Endothelial cell of umbilical vein (primary cell): ENCODE data around the gene SLC4A2. TPM values are rescaled to one million over a fixed set of nuclear protein-coding genes. Genes with fewer than 3 reads are reported as not detected.

Experiments
- BruUV-seq: library from RNA; stranded (reverse); fragments of 400-500 nt; replicated peaks from 2 replicates; lab custom pipeline; 2021; lab: Mats Ljungman, UMichigan
- CTCF ChIA-PET: fragments of 300-600, 350-600 bp; sonication (Branson Sonifier 250); formaldehyde crosslinking; loops from one replicate; lab custom pipeline; 2021; ENCODE audit warnings: antibody characterized with exemption, inconsistent platforms; lab: Charles Lee
- POLR2A ChIA-PET: fragments of 300-600, 350-600 bp; sonication (Branson Sonifier 250); formaldehyde crosslinking; loops from one replicate; lab custom pipeline; 2021; ENCODE audit warnings: antibody characterized with exemption, inconsistent platforms; lab: Charles Lee
- DNase-seq: peaks from one replicate; pipeline ENCODE4 v3.0.0-alpha.2; 2011; ENCODE audit warnings: low read depth, low spot score
- FAIRE-seq: peaks from 2 replicates; lab custom pipeline; 2011; peaks lifted over from hg19 to GRCh38; lab: Jason Lieb, UNC
- H2AFZ ChIP-seq: 2 replicates; pipeline ENCODE4 v1.6.0; 2012; ENCODE audit warnings: low read depth, low read length, control low read depth, inconsistent platforms
- H3K27ac ChIP-seq: 2 replicates; pipeline ENCODE4 v1.5.1; 2011; ENCODE audit warnings: low read depth, mild to moderate bottlenecking, control low read depth, low read length, moderate library complexity; ENCODE audit not compliant: insufficient read depth
- H3K27me3 ChIP-seq, 2 experiments: 2 replicates each; pipeline versions ENCODE4 v1.6.0 to v1.6.1; 2011; ENCODE audit warnings: low read length in 2 of 2, mixed read lengths in 1 of 2; ENCODE audit not compliant: control insufficient read depth in 2 of 2, insufficient read depth in 2 of 2
- H3K36me3 ChIP-seq, 2 experiments: 2 replicates in 1 of 2; 3 replicates in 1 of 2; pipeline ENCODE4 v1.5.1; 2011; ENCODE audit warnings: low read length in 2 of 2, mild to moderate bottlenecking in 1 of 2, moderate library complexity in 1 of 2; ENCODE audit not compliant: control insufficient read depth in 2 of 2, insufficient read depth in 2 of 2; ENCODE audit errors: extremely low read depth in 1 of 2
- H3K4me1 ChIP-seq: 3 replicates; pipeline ENCODE4 v1.5.1; 2011; ENCODE audit warnings: mild to moderate bottlenecking, low read length; ENCODE audit not compliant: control insufficient read depth, insufficient read depth; ENCODE audit errors: extremely low read depth
- H3K4me2 ChIP-seq: 2 replicates; pipeline ENCODE4 v1.6.1; 2011; ENCODE audit warnings: low read length, control low read depth, mixed read lengths; ENCODE audit not compliant: insufficient read depth
- H3K4me3 ChIP-seq, 3 experiments: fragments of 200-600 bp in 1 of 3; sonication (generic), shearing (Covaris generic) in 1 of 3; replicated peaks in 1 of 3; 2 replicates each; pipeline ENCODE4 v1.5.1; 2011 to 2016; ENCODE audit warnings: control low read depth in 3 of 3, low read length in 3 of 3, mild to moderate bottlenecking in 2 of 3, inconsistent platforms in 1 of 3, low read depth in 1 of 3, moderate library complexity in 1 of 3; ENCODE audit not compliant: insufficient read depth in 1 of 3
- H3K79me2 ChIP-seq: 2 replicates; pipeline ENCODE4 v1.6.0; 2012; ENCODE audit warnings: low read length, inconsistent platforms; ENCODE audit not compliant: control insufficient read depth, insufficient read depth
- H3K9ac ChIP-seq: replicated peaks from 2 replicates; pipeline ENCODE3; 2011; ENCODE audit warnings: low read length, control low read depth; ENCODE audit not compliant: insufficient read depth; ENCODE audit errors: extremely low read depth
- H3K9me1 ChIP-seq: replicated peaks from 3 replicates; pipeline ENCODE4 v1.6.0; 2011; ENCODE audit warnings: mild to moderate bottlenecking, low read length; ENCODE audit not compliant: control insufficient read depth, insufficient read depth; ENCODE audit errors: extremely low read depth
- H3K9me3 ChIP-seq: replicated peaks from 2 replicates; pipeline ENCODE4 v1.5.1; 2012; ENCODE audit warnings: low read length, inconsistent platforms; ENCODE audit not compliant: control insufficient read depth, insufficient read depth
- H4K20me1 ChIP-seq: replicated peaks from 2 replicates; pipeline ENCODE3; 2011; ENCODE audit warnings: mild to moderate bottlenecking, low read length; ENCODE audit not compliant: control insufficient read depth, insufficient read depth; ENCODE audit errors: extremely low read depth
- EZH2 ChIP-seq: IDR thresholded peaks from 2 replicates; pipeline ENCODE4 v1.6.1; 2012; ENCODE audit warnings: borderline replicate concordance, low read depth, mild to moderate bottlenecking, moderate library complexity, low read length, inconsistent platforms; ENCODE audit not compliant: severe bottlenecking
- FOS ChIP-seq: IDR thresholded peaks from 2 replicates; pipeline ENCODE4 v1.6.1; 2011; ENCODE audit warnings: mild to moderate bottlenecking, low read length, moderate library complexity, borderline replicate concordance; ENCODE audit not compliant: insufficient read depth
- GATA2 ChIP-seq: IDR thresholded peaks from 2 replicates; pipeline ENCODE4 v1.7.0; 2011; ENCODE audit warnings: low read depth, mild to moderate bottlenecking, moderate library complexity, mixed read lengths, low read length; ENCODE audit not compliant: insufficient read length, insufficient read depth
- JUN ChIP-seq: IDR thresholded peaks from 2 replicates; pipeline ENCODE4 v1.6.1; 2011; ENCODE audit warnings: borderline replicate concordance, low read depth; ENCODE audit not compliant: insufficient read length, insufficient read depth
- MYC ChIP-seq: IDR thresholded peaks from one replicate; pipeline ENCODE4 v1.6.1; 2011; ENCODE audit warnings: mild to moderate bottlenecking, low read depth, low read length
- POLR2A ChIP-seq: IDR thresholded peaks from 2 replicates; pipeline ENCODE4 v1.6.1; 2012; ENCODE audit warnings: low read depth, mild to moderate bottlenecking, control low read depth, low read length
- POLR2AphosphoS5 ChIP-seq: IDR thresholded peaks from 2 replicates; pipeline ENCODE4 v1.6.1; 2012; ENCODE audit warnings: low read depth, mild to moderate bottlenecking, control low read depth, low read length, moderate library complexity; ENCODE audit not compliant: insufficient read depth
- dilution Hi-C: fragments of 300-500 bp; cut with MboI; formaldehyde crosslinking; loops from one replicate; pipeline ENCODE4 v1.15.0; 2019; ENCODE audit warnings: low sequenced_read_pairs; ENCODE audit not compliant: extremely low pct_ligation_motif_present
- intact Hi-C: fragments of 100-400 bp; cut with micrococcal nuclease; formaldehyde crosslinking; loops from one replicate; pipeline ENCODE4 v1.10.0; 2022
- polyA plus RNA-seq, 4 experiments: library from polyadenylated mRNA; depleted of rRNA in 3 of 4; stranded (reverse) in 3 of 4; unstranded in 1 of 4; fragments of >200 nt; gene quantifications; 2 replicates each; pipeline versions ENCODE4 v1.2.1 to v1.2.3, GENCODE V29; 2011 to 2012; ENCODE audit warnings: missing spikeins in 1 of 4
- total RNA-seq: library from RNA; stranded (reverse); gene quantifications from 2 replicates; pipeline ENCODE4 v1.2.3, GENCODE V29; 2021
- TF ChIP-seq, protein P1 (sequence below), 2 donors: IDR thresholded peaks; 1 replicate in 1 of 2; 2 replicates in 1 of 2; pipeline ENCODE4 v1.5.1; 2011; ENCODE audit warnings: low read length in 2 of 2, mild to moderate bottlenecking in 2 of 2, moderate library complexity in 2 of 2, control low read depth in 1 of 2, inconsistent platforms in 1 of 2, low read depth in 1 of 2; ENCODE audit not compliant: insufficient read depth in 1 of 2; ENCODE audit errors: extremely low read depth in 1 of 2
- TF ChIP-seq, protein P2 (sequence below): IDR thresholded peaks from 2 replicates; pipeline ENCODE4 v1.6.1; 2011; ENCODE audit not compliant: insufficient read depth, insufficient read length

The SLC4A2 gene
- total and polyA plus RNA-seq, 2 donors (not counting 3 experiments of a cell fraction or from before 2014, with no cell fraction given), result 108 to 172 TPM

DNA sequence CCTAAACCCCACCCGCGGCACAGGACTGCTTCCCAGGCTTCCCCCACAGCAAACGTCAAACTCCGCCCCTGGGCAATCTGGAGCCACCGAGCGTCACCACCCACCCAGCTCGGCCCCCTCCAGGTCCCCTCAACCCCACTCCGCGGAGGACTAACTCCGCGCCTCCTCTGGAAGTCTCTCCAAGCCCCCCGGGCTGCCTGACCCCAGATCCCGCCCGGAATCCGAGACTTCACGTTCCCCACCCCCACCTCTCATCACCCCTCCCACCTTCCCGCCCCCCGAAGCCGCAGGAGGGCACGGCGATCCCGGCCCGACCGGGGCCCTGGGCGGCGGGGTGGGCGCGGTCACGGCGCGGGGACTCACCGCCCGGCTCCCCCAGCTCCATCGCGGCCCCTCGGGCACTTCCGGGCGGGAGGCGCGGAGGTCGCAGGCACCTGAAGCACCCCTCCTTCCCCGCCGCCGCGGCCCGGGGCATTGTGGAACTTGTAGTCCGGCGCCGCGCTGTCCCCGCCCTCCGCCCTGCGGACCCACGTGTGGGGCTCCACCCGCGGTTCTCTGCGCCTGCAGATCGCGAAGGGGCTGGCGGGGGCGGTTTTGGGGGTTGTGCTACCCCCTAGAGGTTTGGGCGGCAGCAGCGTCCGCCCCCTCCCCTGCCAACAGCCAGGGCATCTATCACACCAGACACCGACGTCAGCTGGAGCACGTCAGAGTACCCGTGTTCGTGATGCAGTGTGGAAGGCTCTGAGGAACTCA is 23.9 kb downstream of the SLC4A2 start, which contains the start of gene TMUB1:
TSS of gene TMUB1 (minus strand) at position 423 of the 753 bp plus-strand sequence. CDS start 930 bp downstream, outside the sequence.
- Histone ChIP-seq H2AFZ (peak within 1 kb of the TSS; percentile 85), H3K9ac (peak within 1 kb of the TSS; percentile 35), H3K4me3 (peak within 1 kb of the TSS; percentile 48 to 76 (median 62)), H3K27ac (peak within 1 kb of the TSS; percentile 45), H3K9me3 (no peaks in the 10 kb centered on the region), H3K79me2 (peaks cover 43% of the 10 kb centered on the region), H3K27me3 (no peaks in the 10 kb centered on the region), H3K36me3 (no peaks in the 10 kb centered on the region), H3K4me1 (peaks cover 48% of the 10 kb centered on the region), H3K4me2 (peak within 1 kb of the TSS; percentile 71), H4K20me1 (no peaks in the 10 kb centered on the region), H3K9me1 (no peaks in the 10 kb centered on the region)
- DNase-seq (peak; percentile 63), FAIRE-seq (peak; percentile 42)
- intact Hi-C loops, result no loop called here
- TF ChIP-seq MYC, result no peak
- peak; percentile 45 for TF ChIP-seq POLR2AphosphoS5
- TF ChIP-seq GATA2, result no peak
- peak; percentile 27 for TF ChIP-seq POLR2A
- no TSS peak for BruUV-seq
- POLR2A ChIA-PET, result interaction anchor here (0.6 kb wide), 1 partner anchor 52 kb away, joined by 4 read pairs; no protein-coding TSS in a partner anchor
- CTCF ChIA-PET, result interaction anchor here (0.6 to 1.0 kb wide), 2 partner anchors 40 to 271 kb away, joined by 3 read pairs; no protein-coding TSS in a partner anchor
- dilution Hi-C loops, result no loop called here

DNA sequence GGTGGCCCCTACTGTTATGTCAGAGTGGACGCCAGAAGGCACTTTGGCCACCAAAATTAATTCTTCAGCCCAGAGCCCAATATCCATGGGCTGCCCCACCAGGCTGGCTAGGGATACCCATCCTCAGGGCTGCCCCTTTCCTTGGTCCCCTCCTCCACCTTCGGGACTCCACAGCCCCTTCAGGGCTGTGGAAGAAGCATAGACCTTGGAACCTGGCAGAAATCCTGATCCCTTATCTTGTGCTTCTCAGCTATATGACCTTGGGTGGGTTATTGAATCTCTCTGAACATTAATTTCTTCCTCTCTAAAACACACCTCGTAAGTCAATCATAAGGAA is 24.4 kb downstream of the SLC4A2 start:
- no TSS peak for BruUV-seq
- no peak for DNase-seq
- H3K79me2 ChIP-seq, result peaks cover 48% of the 10 kb centered on the region
- H3K27me3 ChIP-seq, result no peaks in the 10 kb centered on the region
- peak overlapping the region; percentile 17 for H3K9ac ChIP-seq
- dilution Hi-C loops (no loop called here), intact Hi-C loops (no loop called here)
- H3K9me1 ChIP-seq, result no peaks in the 10 kb centered on the region
- H4K20me1 ChIP-seq, result no peaks in the 10 kb centered on the region
- H3K4me3 ChIP-seq, result peak overlapping the region; percentile 48 to 76 (median 62)
- peak overlapping the region; percentile 71 for H3K4me2 ChIP-seq
- no peaks in the 10 kb centered on the region for H3K9me3 ChIP-seq
- CTCF ChIA-PET, result no interaction called here
- H3K27ac ChIP-seq, result no peak overlapping the region
- peak overlapping the region; percentile 85 for H2AFZ ChIP-seq
- POLR2A ChIA-PET, result no interaction called here
- H3K36me3 ChIP-seq, result no peaks in the 10 kb centered on the region
- peaks cover 51% of the 10 kb centered on the region for H3K4me1 ChIP-seq
- no peak for TF ChIP-seq POLR2AphosphoS5
- TF ChIP-seq POLR2A, result no peak
- TF ChIP-seq GATA2, result no peak
- TF ChIP-seq, protein P1, sequence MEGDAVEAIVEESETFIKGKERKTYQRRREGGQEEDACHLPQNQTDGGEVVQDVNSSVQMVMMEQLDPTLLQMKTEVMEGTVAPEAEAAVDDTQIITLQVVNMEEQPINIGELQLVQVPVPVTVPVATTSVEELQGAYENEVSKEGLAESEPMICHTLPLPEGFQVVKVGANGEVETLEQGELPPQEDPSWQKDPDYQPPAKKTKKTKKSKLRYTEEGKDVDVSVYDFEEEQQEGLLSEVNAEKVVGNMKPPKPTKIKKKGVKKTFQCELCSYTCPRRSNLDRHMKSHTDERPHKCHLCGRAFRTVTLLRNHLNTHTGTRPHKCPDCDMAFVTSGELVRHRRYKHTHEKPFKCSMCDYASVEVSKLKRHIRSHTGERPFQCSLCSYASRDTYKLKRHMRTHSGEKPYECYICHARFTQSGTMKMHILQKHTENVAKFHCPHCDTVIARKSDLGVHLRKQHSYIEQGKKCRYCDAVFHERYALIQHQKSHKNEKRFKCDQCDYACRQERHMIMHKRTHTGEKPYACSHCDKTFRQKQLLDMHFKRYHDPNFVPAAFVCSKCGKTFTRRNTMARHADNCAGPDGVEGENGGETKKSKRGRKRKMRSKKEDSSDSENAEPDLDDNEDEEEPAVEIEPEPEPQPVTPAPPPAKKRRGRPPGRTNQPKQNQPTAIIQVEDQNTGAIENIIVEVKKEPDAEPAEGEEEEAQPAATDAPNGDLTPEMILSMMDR (IDR thresholded peaks at IDR 0.05; ENCODE audit: extremely low read depth in 1 of 2, insufficient read depth in 1 of 2, low read depth in 1 of 2, low read length in 2 of 2), result no peak
- no peak for TF ChIP-seq MYC
- no peak for TF ChIP-seq FOS
- TF ChIP-seq, protein P2, sequence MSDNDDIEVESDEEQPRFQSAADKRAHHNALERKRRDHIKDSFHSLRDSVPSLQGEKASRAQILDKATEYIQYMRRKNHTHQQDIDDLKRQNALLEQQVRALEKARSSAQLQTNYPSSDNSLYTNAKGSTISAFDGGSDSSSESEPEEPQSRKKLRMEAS, result no peak
- no peak for TF ChIP-seq JUN
- TF ChIP-seq EZH2, result no peak
- FAIRE-seq, result no peak
